RWPE2 (cell line): ENCODE measurements around the gene PLPPR4.

Source experiments
- ATAC-seq: fragments of 200-7000 bp; cut with Tn5 transposase; 3 replicates; pipeline ENCODE4 v1.9.1; 2021; ENCODE audit warnings: low read depth
- DNase-seq: peaks from one replicate; pipeline ENCODE4 v3.0.0-alpha.2; 2020; ENCODE audit warnings: low spot score
- H3K27ac ChIP-seq: fragments of 450-650 bp; 2 replicates; pipeline ENCODE4 v1.5.1; 2017; ENCODE audit warnings: mild to moderate bottlenecking; ENCODE audit not compliant: poor library complexity, severe bottlenecking
- H3K27me3 ChIP-seq: fragments of 250-450 bp; sonication (Bioruptor Pico); 2 replicates; pipeline ENCODE4 v1.5.1; 2021; ENCODE audit warnings: mild to moderate bottlenecking, moderate library complexity; ENCODE audit not compliant: insufficient read depth, poor library complexity, severe bottlenecking
- H3K36me3 ChIP-seq: fragments of 250-450 bp; sonication (Bioruptor Pico); 2 replicates; pipeline ENCODE4 v1.5.1; 2020; ENCODE audit warnings: low read depth, mild to moderate bottlenecking, moderate library complexity
- H3K4me1 ChIP-seq: fragments of 250-450 bp; sonication (Bioruptor Pico); 2 replicates; pipeline ENCODE4 v1.5.1; 2021; ENCODE audit warnings: mild to moderate bottlenecking, moderate library complexity; ENCODE audit not compliant: insufficient read depth, poor library complexity, severe bottlenecking
- H3K4me3 ChIP-seq: fragments of 250-450 bp; sonication (Bioruptor Pico); 2 replicates; pipeline ENCODE4 v1.5.1; 2021; ENCODE audit warnings: mild to moderate bottlenecking, moderate library complexity; ENCODE audit not compliant: severe bottlenecking
- H3K9me3 ChIP-seq: fragments of 250-450 bp; sonication (Bioruptor Pico); 2 replicates; pipeline ENCODE4 v1.5.1; 2021; ENCODE audit warnings: mild to moderate bottlenecking, moderate library complexity; ENCODE audit not compliant: severe bottlenecking
- CTCF ChIP-seq: fragments of 450-650 bp; IDR thresholded peaks from one replicate; pipeline ENCODE4 v1.5.1; 2017; ENCODE audit warnings: mild to moderate bottlenecking, moderate library complexity; ENCODE audit not compliant: poor library complexity, severe bottlenecking

Gene PLPPR4

GRCh38 chr1:99233446-99233845, 30.8 kb upstream of the PLPPR4 start:
- H3K4me3 ChIP-seq = no peak overlapping the region
- no peak for TF ChIP-seq CTCF
- no peaks in the 10 kb centered on the region for H3K27me3 ChIP-seq
- H3K9me3 ChIP-seq = no peaks in the 10 kb centered on the region
- H3K4me1 ChIP-seq = no peaks in the 10 kb centered on the region
- no peak for DNase-seq
- no peak for ATAC-seq
- H3K27ac ChIP-seq = no peak overlapping the region
- H3K36me3 ChIP-seq = no peaks in the 10 kb centered on the region

- Histone ChIP-seq H3K27me3 (no peaks in the 10 kb centered on the region), H3K36me3 (no peaks in the 10 kb centered on the region), H3K9me3 (no peaks in the 10 kb centered on the region), H3K27ac (no peak overlapping the region), H3K4me3 (no peak overlapping the region), H3K4me1 (no peaks in the 10 kb centered on the region)
- no peak for TF ChIP-seq CTCF
- DNase-seq (no peak), ATAC-seq (no peak)
Observed at GRCh38 chr1:99236756-99237155, 27.5 kb upstream of the PLPPR4 start.

GRCh38 chr1:99239690-99240089, 24.6 kb upstream of the PLPPR4 start:
- H3K9me3 ChIP-seq = no peaks in the 10 kb centered on the region
- ATAC-seq = no peak
- TF ChIP-seq CTCF = no peak
- DNase-seq = no peak
- no peaks in the 10 kb centered on the region for H3K27me3 ChIP-seq
- no peaks in the 10 kb centered on the region for H3K4me1 ChIP-seq
- no peak overlapping the region for H3K4me3 ChIP-seq
- H3K36me3 ChIP-seq = no peaks in the 10 kb centered on the region
- H3K27ac ChIP-seq = no peak overlapping the region

GRCh38 chr1:99240621-99241020, 23.7 kb upstream of the PLPPR4 start:
- H3K4me1 ChIP-seq = no peaks in the 10 kb centered on the region
- no peak overlapping the region for H3K27ac ChIP-seq
- no peaks in the 10 kb centered on the region for H3K36me3 ChIP-seq
- H3K27me3 ChIP-seq = no peaks in the 10 kb centered on the region
- H3K4me3 ChIP-seq = no peak overlapping the region
- no peaks in the 10 kb centered on the region for H3K9me3 ChIP-seq
- DNase-seq (no peak), ATAC-seq (no peak)
- no peak for TF ChIP-seq CTCF

GRCh38 chr1:99246152-99246551, 18.1 kb upstream of the PLPPR4 start:
- no peaks in the 10 kb centered on the region for H3K36me3 ChIP-seq
- H3K27me3 ChIP-seq = peaks cover 4% of the 10 kb centered on the region
- H3K27ac ChIP-seq = no peak overlapping the region
- ATAC-seq (no peak), DNase-seq (no peak)
- TF ChIP-seq CTCF = no peak
- H3K4me3 ChIP-seq = no peak overlapping the region
- H3K4me1 ChIP-seq = no peaks in the 10 kb centered on the region
- no peaks in the 10 kb centered on the region for H3K9me3 ChIP-seq
